GM10248 (cell line): ENCODE results near the gene ARSG.

Experiments
- CTCF ChIA-PET: fragments of 300-600 bp; sonication (Branson Sonifier 250); formaldehyde crosslinking; extraction: SDS; loops from one replicate; lab custom pipeline; 2021; ENCODE audit warnings: antibody characterized with exemption; lab: Yijun Ruan, JAX
- POLR2A ChIA-PET: fragments of 350-650 bp; sonication (Branson Sonifier 250); formaldehyde crosslinking; extraction: SDS; loops from one replicate; lab custom pipeline; 2020; ENCODE audit warnings: antibody characterized with exemption; lab: Yijun Ruan, JAX
- DNase-seq: peaks from one replicate; pipeline ENCODE4 v3.0.0; 2012; ENCODE audit errors: extremely low spot score
- TF ChIP-seq, protein P1 (sequence below): IDR thresholded peaks from 2 replicates; pipeline ENCODE4 v1.5.1; 2012; ENCODE audit warnings: mild to moderate bottlenecking, low read depth; ENCODE audit errors: extremely low read depth, missing control alignments, control extremely low read depth

Gene ARSG

DNA sequence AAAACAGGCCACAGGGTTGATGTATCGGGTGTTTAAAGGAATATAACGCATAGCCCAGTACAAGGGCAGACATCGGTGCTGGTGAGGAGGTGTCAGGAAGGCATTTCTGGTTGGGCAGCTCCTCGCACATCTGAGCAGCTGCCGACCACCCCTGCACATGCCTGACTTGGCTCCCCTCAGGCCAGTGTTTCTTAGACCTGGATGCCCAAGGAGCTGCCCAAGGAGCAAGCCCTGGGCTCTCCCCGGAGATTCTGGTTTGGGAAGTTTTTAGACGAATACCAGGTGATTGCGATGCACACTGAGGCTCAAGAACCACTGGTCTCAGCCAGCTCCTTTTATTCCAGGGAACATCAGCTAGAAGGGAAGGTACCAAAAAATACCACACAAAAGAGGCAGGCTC is 154.4 kb downstream of the ARSG start:
- CTCF ChIA-PET, result interaction anchor here (1.0 to 4.2 kb wide), 5 partner anchors 9 to 156 kb away, joined by 3 to 36 read pairs (median 5); no protein-coding TSS in a partner anchor
- POLR2A ChIA-PET, result no interaction called here
- TF ChIP-seq, protein P1, sequence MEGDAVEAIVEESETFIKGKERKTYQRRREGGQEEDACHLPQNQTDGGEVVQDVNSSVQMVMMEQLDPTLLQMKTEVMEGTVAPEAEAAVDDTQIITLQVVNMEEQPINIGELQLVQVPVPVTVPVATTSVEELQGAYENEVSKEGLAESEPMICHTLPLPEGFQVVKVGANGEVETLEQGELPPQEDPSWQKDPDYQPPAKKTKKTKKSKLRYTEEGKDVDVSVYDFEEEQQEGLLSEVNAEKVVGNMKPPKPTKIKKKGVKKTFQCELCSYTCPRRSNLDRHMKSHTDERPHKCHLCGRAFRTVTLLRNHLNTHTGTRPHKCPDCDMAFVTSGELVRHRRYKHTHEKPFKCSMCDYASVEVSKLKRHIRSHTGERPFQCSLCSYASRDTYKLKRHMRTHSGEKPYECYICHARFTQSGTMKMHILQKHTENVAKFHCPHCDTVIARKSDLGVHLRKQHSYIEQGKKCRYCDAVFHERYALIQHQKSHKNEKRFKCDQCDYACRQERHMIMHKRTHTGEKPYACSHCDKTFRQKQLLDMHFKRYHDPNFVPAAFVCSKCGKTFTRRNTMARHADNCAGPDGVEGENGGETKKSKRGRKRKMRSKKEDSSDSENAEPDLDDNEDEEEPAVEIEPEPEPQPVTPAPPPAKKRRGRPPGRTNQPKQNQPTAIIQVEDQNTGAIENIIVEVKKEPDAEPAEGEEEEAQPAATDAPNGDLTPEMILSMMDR, result no peak
- DNase-seq, result no peak

DNA sequence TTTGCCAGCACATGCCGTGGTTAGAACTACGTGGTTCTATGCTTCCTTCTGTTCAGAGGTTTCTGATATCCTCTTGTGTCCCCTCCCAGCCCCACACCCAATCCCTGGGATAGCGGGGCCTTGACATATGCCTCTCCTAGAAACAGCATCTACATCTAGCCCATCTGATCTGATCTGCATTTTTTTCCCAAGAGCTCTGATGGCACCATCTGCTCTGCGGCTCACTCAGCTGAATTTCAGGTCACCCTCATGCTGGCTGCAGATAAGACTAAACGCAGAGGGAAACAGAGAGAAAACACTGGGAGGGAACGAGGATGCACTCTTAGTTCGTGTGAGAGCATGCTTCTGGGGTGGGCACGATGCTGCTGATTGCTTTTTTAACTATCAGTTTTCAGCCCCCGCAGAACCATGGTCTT is 155.3 kb downstream of the ARSG start:
- CTCF ChIA-PET, result interaction anchor here (0.9 to 4.2 kb wide), 5 partner anchors 10 to 157 kb away, joined by 3 to 36 read pairs (median 6); partner anchors contain the start of gene WIPI1
- POLR2A ChIA-PET, result interaction anchor here (0.6 to 1.2 kb wide), 2 partner anchors 10 to 265 kb away, joined by 3 to 4 read pairs; no protein-coding TSS in a partner anchor

DNA sequence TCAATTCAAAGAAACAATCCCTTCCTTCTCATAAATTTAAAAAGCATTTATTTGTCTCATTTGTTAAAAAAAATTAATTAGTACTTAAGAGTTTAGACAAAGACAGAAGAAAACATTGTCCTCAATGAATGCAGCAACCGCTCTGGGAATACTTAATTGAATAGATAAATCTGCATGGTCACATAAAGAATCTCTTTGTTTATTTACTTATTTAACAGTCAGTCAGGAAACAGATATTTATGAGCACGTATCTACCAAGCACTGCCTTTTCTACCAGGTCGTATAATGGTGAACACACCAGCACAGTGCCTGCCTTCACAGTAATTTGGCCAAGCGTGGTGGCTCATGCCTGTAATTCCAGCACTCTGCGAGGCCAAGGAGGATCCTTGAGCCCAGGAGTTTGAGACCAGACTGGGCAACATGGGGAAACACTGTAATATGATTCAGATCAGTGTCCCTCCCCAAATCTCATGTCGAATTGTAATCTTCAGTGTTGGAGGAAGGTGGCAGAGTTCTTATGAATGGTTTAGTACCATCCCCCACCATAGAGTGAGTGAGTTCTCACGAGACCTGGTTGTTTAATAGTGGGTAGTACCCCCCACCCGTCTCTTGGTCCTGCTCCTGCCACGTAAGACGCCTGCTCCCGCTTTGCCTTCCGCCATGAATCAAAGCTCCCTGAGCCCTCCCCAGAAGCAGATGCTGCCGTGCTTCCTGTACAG is 157.9 kb downstream of the ARSG start:
- TF ChIP-seq, protein P1, result no peak
- ChIA-PET CTCF (interaction anchor here (0.9 to 2.0 kb wide), 4 partner anchors 9 to 248 kb away, joined by 3 to 16 read pairs (median 4); no protein-coding TSS in a partner anchor), POLR2A (no interaction called here)
- DNase-seq, result no peak

More for the DNA sequence above, 155.3 kb downstream of the ARSG start:
- TF ChIP-seq, protein P1, result no peak
- no peak for DNase-seq

DNA sequence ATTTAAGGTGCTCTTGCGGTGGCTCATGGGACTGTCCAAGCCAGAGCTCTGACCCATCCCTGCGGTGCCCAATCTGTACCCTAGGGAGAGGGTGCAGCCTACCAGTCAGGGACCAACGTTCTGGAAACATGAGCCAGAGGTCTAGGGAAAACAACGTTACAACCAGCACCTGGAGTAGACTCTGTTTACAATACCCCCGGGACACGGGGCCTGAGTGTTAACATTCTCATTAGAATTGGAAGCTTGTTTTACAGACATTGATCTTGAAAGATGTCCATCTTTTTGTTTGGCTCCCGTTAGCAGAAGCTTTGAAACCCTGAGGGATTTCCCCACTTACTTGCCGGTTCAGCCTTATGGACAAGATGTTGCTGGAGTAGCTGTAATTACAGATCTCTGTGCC is 159.1 kb downstream of the ARSG start:
- POLR2A ChIA-PET, result no interaction called here
- CTCF ChIA-PET, result interaction anchor here (0.9 to 2.0 kb wide), 4 partner anchors 8 to 250 kb away, joined by 3 to 16 read pairs (median 4); no protein-coding TSS in a partner anchor
- TF ChIP-seq, protein P1, result no peak
- DNase-seq, result no peak

DNA sequence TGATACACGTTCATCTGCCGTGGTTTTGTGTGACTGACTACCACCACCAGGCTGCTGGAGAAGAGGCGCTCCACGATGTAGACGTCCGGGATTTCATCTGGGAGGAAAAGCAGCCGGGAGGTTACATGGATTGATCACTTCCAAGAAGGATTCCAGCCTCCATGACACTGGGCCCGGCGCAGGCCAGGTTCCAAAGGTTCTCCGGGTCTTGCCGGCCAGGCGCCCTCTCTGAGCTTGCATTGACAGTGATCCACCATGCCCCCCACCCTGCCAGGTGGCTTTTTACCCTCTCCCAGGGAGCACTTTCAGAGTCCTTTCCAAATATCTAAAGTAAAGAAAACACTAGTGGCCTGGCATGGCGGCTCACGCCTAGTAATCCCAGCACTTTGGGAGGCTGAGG is 159.5 kb downstream of the ARSG start:
- DNase-seq, result no peak
- TF ChIP-seq, protein P1, result no peak
- POLR2A ChIA-PET, result no interaction called here
- CTCF ChIA-PET, result interaction anchor here (1.2 to 2.0 kb wide), 3 partner anchors 11 to 250 kb away, joined by 3 to 16 read pairs (median 3); no protein-coding TSS in a partner anchor

DNA sequence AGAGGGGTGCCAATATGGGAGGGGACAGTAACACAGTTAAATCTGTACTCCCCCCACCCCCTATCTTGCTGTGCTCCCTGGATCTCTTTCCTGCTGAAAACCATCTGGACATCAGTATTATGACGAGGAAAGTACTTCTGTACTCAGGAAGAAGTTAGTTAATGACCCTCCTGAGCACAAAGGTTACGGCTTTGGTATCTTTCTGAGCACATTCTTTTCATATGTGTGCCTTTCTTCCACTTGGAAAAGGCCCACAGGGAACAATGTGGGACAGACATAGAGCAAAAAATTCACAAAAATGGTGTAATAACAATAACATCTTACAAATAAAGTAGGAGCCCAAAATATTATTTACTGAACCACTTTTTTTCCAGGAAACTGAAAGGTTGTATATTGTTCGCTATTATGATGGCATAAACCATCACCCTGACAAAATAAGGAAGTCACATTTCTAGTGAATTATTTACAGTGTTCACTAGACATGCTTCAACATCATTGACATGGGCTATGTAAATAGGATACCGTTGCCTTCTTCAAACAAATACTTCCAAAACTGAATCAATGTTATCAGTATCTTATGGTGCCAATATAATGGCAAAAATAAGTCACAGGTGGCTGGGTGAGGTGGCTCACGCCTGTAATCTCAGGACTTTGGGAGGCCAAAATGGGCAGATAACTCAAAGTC is 160.5 kb downstream of the ARSG start:
- DNase-seq, result no peak
- POLR2A ChIA-PET, result no interaction called here
- CTCF ChIA-PET, result interaction anchor here (2.7 kb wide), 1 partner anchor 16 kb away, joined by 12 read pairs; no protein-coding TSS in a partner anchor
- TF ChIP-seq, protein P1, result no peak
